SK-N-SH (cell line): ENCODE results near the gene ZNF14.
"Not testable (repeated sequence)": the region's sequence is repeated elsewhere in the genome, so short reads cannot be mapped to it uniquely, and the experiment has no call there.

ENCODE experiments used
- CHD2 ChIP-seq: fragments of 150-350 bp; IDR thresholded peaks from 2 replicates; pipeline ENCODE4 v1.6.1; 2018; ENCODE audit warnings: low read length; ENCODE audit not compliant: partially characterized antibody
- EZH2phosphoT487 ChIP-seq: fragments of 200-600 bp; sonication (generic); IDR thresholded peaks from 2 replicates; pipeline ENCODE4 v1.6.1; 2017; ENCODE audit warnings: low read depth, mixed run types, mild to moderate bottlenecking, antibody characterized with exemption, moderate library complexity, borderline replicate concordance
- GATA2 ChIP-seq: sonication (generic); formaldehyde crosslinking; IDR thresholded peaks from 2 replicates; pipeline ENCODE4 v1.5.0; 2020; ENCODE audit warnings: mild to moderate bottlenecking, missing genetic modification reagents
- TF ChIP-seq, protein P1 (sequence below): IDR thresholded peaks from 2 replicates; pipeline ENCODE4 v1.4.0; 2012; ENCODE audit warnings: low read depth
- TF ChIP-seq, protein P2 (sequence below): fragments of 200-600 bp; sonication (generic); IDR thresholded peaks from 2 replicates; pipeline ENCODE4 v1.6.1; 2017; ENCODE audit warnings: antibody characterized with exemption, mild to moderate bottlenecking, moderate library complexity

DNA sequence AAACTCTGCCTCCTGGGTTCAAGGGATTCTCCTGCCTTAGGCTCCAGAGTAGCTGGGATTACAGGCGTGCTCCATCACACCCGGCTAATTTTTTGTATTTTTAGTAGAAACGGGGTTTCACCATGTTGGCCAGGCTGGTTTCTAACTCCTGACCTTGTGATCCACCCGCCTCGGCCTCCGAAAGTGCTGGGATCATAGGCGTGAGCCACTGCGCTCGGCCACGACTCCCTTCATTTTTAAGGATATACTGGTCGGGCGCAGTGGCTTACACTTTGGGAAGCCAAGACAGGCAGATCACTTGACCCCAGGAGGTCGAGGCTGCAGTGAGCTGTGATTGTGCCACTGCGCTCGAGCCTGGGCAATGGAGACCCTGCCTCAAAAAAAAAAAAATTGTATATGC is 46.8 kb downstream of the ZNF14 start:
- TF ChIP-seq, protein P1, sequence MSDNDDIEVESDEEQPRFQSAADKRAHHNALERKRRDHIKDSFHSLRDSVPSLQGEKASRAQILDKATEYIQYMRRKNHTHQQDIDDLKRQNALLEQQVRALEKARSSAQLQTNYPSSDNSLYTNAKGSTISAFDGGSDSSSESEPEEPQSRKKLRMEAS: not testable (repeated sequence)
- not testable (repeated sequence) for TF ChIP-seq EZH2phosphoT487; GATA2 (CRISPR knock-in tag); CHD2
- TF ChIP-seq, protein P2, sequence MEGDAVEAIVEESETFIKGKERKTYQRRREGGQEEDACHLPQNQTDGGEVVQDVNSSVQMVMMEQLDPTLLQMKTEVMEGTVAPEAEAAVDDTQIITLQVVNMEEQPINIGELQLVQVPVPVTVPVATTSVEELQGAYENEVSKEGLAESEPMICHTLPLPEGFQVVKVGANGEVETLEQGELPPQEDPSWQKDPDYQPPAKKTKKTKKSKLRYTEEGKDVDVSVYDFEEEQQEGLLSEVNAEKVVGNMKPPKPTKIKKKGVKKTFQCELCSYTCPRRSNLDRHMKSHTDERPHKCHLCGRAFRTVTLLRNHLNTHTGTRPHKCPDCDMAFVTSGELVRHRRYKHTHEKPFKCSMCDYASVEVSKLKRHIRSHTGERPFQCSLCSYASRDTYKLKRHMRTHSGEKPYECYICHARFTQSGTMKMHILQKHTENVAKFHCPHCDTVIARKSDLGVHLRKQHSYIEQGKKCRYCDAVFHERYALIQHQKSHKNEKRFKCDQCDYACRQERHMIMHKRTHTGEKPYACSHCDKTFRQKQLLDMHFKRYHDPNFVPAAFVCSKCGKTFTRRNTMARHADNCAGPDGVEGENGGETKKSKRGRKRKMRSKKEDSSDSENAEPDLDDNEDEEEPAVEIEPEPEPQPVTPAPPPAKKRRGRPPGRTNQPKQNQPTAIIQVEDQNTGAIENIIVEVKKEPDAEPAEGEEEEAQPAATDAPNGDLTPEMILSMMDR: not testable (repeated sequence)
